ENCODE measurements around the gene ZNHIT2. TPM values are rescaled to one million over a fixed set of nuclear protein-coding genes. Genes with fewer than 3 reads are reported as not detected.
A peak's percentile ranks its signal among the peaks of the same experiment; 100 is the strongest.

ZNHIT2 gene
- polyA plus RNA-seq, 1 donor (not counting 4 experiments of a cell fraction or from before 2014, with no cell fraction given) = 2.6 TPM

- H3K27ac ChIP-seq (ENCODE audit: control insufficient read depth, insufficient read depth, low read length) = peak overlapping the region; percentile 98
- H3K9ac ChIP-seq (ENCODE audit: control insufficient read depth, extremely low read depth, insufficient read depth, low read length) = peak overlapping the region; percentile 99
- no peak for TF ChIP-seq EZH2 (IDR thresholded peaks at IDR 0.05; ENCODE audit: low read length)
- TF ChIP-seq, protein P1, sequence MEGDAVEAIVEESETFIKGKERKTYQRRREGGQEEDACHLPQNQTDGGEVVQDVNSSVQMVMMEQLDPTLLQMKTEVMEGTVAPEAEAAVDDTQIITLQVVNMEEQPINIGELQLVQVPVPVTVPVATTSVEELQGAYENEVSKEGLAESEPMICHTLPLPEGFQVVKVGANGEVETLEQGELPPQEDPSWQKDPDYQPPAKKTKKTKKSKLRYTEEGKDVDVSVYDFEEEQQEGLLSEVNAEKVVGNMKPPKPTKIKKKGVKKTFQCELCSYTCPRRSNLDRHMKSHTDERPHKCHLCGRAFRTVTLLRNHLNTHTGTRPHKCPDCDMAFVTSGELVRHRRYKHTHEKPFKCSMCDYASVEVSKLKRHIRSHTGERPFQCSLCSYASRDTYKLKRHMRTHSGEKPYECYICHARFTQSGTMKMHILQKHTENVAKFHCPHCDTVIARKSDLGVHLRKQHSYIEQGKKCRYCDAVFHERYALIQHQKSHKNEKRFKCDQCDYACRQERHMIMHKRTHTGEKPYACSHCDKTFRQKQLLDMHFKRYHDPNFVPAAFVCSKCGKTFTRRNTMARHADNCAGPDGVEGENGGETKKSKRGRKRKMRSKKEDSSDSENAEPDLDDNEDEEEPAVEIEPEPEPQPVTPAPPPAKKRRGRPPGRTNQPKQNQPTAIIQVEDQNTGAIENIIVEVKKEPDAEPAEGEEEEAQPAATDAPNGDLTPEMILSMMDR (optimal IDR thresholded peaks at IDR 0.05 in 1 of 3, IDR thresholded peaks at IDR 0.05 in 1 of 3, conservative IDR thresholded peaks at IDR 0.05 in 1 of 3; ENCODE audit: extremely low read depth in 1 of 3, insufficient read depth in 2 of 3, low read length in 3 of 3) = peak in 1 of 3 experiments; percentile 8
- peak overlapping the region; percentile 52 for H2AFZ ChIP-seq (ENCODE audit: control insufficient read depth, low read length)
- peak overlapping the region; percentile 66 to 91 (median 91) for H3K4me3 ChIP-seq (ENCODE audit: control insufficient read depth in 2 of 3, extremely low read depth in 1 of 3, insufficient read depth in 2 of 3, low read depth in 1 of 3, low read length in 3 of 3)
- H3K9me1 ChIP-seq (ENCODE audit: control insufficient read depth, extremely low read depth, insufficient read depth, low read length) = no peaks in the 10 kb centered on the region
- peak overlapping the region; percentile 89 for H3K4me2 ChIP-seq (ENCODE audit: control insufficient read depth, extremely low read depth, insufficient read depth, low read depth, low read length)
- dilution Hi-C loops (cut with MboI; ENCODE audit: extremely low pct_ligation_motif_present, low sequenced_read_pairs) = no loop called here
- H3K27me3 ChIP-seq (ENCODE audit: control insufficient read depth, extremely low read depth, insufficient read depth, low read length) = no peaks in the 10 kb centered on the region
- peaks cover 20% of the 10 kb centered on the region for H3K4me1 ChIP-seq (ENCODE audit: control insufficient read depth, extremely low read depth, insufficient read depth, low read length)
- H4K20me1 ChIP-seq (ENCODE audit: control insufficient read depth, extremely low read depth, insufficient read depth, low read length) = no peaks in the 10 kb centered on the region
- FAIRE-seq (no peak), DNase-seq (ENCODE audit: low read depth, low spot score) (no peak)
- peaks cover 50% of the 10 kb centered on the region for H3K79me2 ChIP-seq (ENCODE audit: control insufficient read depth, insufficient read depth, low read length)
- H3K9me3 ChIP-seq (ENCODE audit: control insufficient read depth, low read depth, low read length) = no peaks in the 10 kb centered on the region
- H3K36me3 ChIP-seq (ENCODE audit: control insufficient read depth in 2 of 2, extremely low read depth in 1 of 2, insufficient read depth in 2 of 2, low read length in 2 of 2) = peaks cover 17 to 30% of the 10 kb centered on the region in 2 experiments
Observed at GRCh38 chr11:65121447-65121864, 4.0 kb upstream of the ZNHIT2 start.

- peak overlapping the region; percentile 89 for H3K4me2 ChIP-seq (ENCODE audit: control insufficient read depth, extremely low read depth, insufficient read depth, low read depth, low read length)
- peaks cover 26% of the 10 kb centered on the region for H3K4me1 ChIP-seq (ENCODE audit: control insufficient read depth, extremely low read depth, insufficient read depth, low read length)
- DNase-seq (ENCODE audit: low read depth, low spot score) (no peak), FAIRE-seq (no peak)
- no peaks in the 10 kb centered on the region for H3K27me3 ChIP-seq (ENCODE audit: control insufficient read depth, extremely low read depth, insufficient read depth, low read length)
- dilution Hi-C loops (cut with MboI; ENCODE audit: extremely low pct_ligation_motif_present, low sequenced_read_pairs) = no loop called here
- H2AFZ ChIP-seq (ENCODE audit: control insufficient read depth, low read length) = no peak overlapping the region
- H3K4me3 ChIP-seq (ENCODE audit: control insufficient read depth in 2 of 3, extremely low read depth in 1 of 3, insufficient read depth in 2 of 3, low read depth in 1 of 3, low read length in 3 of 3) = peak overlapping the region; percentile 66 to 91 (median 91)
- peak overlapping the region; percentile 98 for H3K27ac ChIP-seq (ENCODE audit: control insufficient read depth, insufficient read depth, low read length)
- H3K79me2 ChIP-seq (ENCODE audit: control insufficient read depth, insufficient read depth, low read length) = peaks cover 56% of the 10 kb centered on the region
- H3K9ac ChIP-seq (ENCODE audit: control insufficient read depth, extremely low read depth, insufficient read depth, low read length) = peak overlapping the region; percentile 99
- TF ChIP-seq, protein P1 (optimal IDR thresholded peaks at IDR 0.05 in 1 of 3, IDR thresholded peaks at IDR 0.05 in 1 of 3, conservative IDR thresholded peaks at IDR 0.05 in 1 of 3; ENCODE audit: extremely low read depth in 1 of 3, insufficient read depth in 2 of 3, low read length in 3 of 3) = no peak
- TF ChIP-seq EZH2 (IDR thresholded peaks at IDR 0.05; ENCODE audit: low read length) = no peak
- no peaks in the 10 kb centered on the region for H3K9me3 ChIP-seq (ENCODE audit: control insufficient read depth, low read depth, low read length)
- peaks cover 16 to 31% of the 10 kb centered on the region in 2 experiments for H3K36me3 ChIP-seq (ENCODE audit: control insufficient read depth in 2 of 2, extremely low read depth in 1 of 2, insufficient read depth in 2 of 2, low read length in 2 of 2)
- H3K9me1 ChIP-seq (ENCODE audit: control insufficient read depth, extremely low read depth, insufficient read depth, low read length) = no peaks in the 10 kb centered on the region
- H4K20me1 ChIP-seq (ENCODE audit: control insufficient read depth, extremely low read depth, insufficient read depth, low read length) = no peaks in the 10 kb centered on the region
Observed at GRCh38 chr11:65120831-65121230, 3.3 kb upstream of the ZNHIT2 start.
